ENCODE results near the gene ANKEF1.

Gene ANKEF1

GRCh38 chr20:9989066-9989724 is 45.6 kb upstream of the ANKEF1 start:
- H3K27me3 ChIP-seq (ENCODE audit: insufficient read depth, low read length, poor library complexity, severe bottlenecking) = no peaks in the 10 kb centered on the region
- H3K9me2 ChIP-seq (replicated peaks; ENCODE audit: low read depth, low read length) = no peaks in the 10 kb centered on the region
- no peaks in the 10 kb centered on the region for H3K36me3 ChIP-seq (ENCODE audit: insufficient read depth, low read length)
- H3K9ac ChIP-seq (ENCODE audit: low read depth, low read length, poor library complexity, severe bottlenecking) = no peak overlapping the region
- TF ChIP-seq EZH2phosphoT487 (IDR thresholded peaks at IDR 0.05; ENCODE audit: borderline replicate concordance) = no peak
- TF ChIP-seq, protein P1, sequence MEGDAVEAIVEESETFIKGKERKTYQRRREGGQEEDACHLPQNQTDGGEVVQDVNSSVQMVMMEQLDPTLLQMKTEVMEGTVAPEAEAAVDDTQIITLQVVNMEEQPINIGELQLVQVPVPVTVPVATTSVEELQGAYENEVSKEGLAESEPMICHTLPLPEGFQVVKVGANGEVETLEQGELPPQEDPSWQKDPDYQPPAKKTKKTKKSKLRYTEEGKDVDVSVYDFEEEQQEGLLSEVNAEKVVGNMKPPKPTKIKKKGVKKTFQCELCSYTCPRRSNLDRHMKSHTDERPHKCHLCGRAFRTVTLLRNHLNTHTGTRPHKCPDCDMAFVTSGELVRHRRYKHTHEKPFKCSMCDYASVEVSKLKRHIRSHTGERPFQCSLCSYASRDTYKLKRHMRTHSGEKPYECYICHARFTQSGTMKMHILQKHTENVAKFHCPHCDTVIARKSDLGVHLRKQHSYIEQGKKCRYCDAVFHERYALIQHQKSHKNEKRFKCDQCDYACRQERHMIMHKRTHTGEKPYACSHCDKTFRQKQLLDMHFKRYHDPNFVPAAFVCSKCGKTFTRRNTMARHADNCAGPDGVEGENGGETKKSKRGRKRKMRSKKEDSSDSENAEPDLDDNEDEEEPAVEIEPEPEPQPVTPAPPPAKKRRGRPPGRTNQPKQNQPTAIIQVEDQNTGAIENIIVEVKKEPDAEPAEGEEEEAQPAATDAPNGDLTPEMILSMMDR (conservative IDR thresholded peaks at IDR 0.05; ENCODE audit: low read length) = no peak
- no peaks in the 10 kb centered on the region for H4K20me1 ChIP-seq (ENCODE audit: insufficient read depth, low read length, poor library complexity, severe bottlenecking)
- no peak overlapping the region for H3K4me2 ChIP-seq (ENCODE audit: low read depth, low read length, poor library complexity, severe bottlenecking)
- H2AFZ ChIP-seq (ENCODE audit: low read length) = no peak overlapping the region
- no peaks in the 10 kb centered on the region for H3F3A ChIP-seq (ENCODE audit: low read depth)
- no peaks in the 10 kb centered on the region for H3K79me2 ChIP-seq (ENCODE audit: insufficient read depth, low read length)
- H3K4me1 ChIP-seq (ENCODE audit: insufficient read depth, low read length, poor library complexity, severe bottlenecking) = no peaks in the 10 kb centered on the region
- H3K4me3 ChIP-seq (ENCODE audit: low read length, poor library complexity, severe bottlenecking) = no peak overlapping the region
- H3K9me3 ChIP-seq (ENCODE audit: insufficient read depth, low read depth, low read length) = no peaks in the 10 kb centered on the region

DNA sequence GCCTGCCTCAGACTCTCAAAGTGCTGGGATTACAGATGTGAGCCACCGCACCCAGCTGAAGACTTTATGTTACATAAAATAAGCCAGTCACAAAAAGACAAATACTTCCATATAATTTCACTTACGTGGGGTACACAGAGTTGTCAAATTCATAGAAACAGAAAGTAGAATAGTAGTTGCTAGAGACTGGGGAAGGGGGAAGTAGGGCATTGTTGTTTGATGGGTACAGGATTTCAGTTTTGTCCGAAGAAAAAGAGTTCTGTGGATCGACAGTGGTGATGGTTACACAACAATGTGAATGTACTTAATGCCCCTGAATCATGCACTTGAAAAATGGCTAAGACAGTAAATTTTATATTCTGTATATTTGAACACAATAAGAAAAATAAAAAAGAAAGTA is 41.6 kb upstream of the ANKEF1 start:
- H3K9me2 ChIP-seq (replicated peaks; ENCODE audit: low read depth, low read length) = no peaks in the 10 kb centered on the region
- no peak for TF ChIP-seq EZH2phosphoT487 (IDR thresholded peaks at IDR 0.05; ENCODE audit: borderline replicate concordance)
- TF ChIP-seq, protein P1 (conservative IDR thresholded peaks at IDR 0.05; ENCODE audit: low read length) = no peak
- no peaks in the 10 kb centered on the region for H3K9me3 ChIP-seq (ENCODE audit: insufficient read depth, low read depth, low read length)
- no peak overlapping the region for H2AFZ ChIP-seq (ENCODE audit: low read length)
- no peaks in the 10 kb centered on the region for H3K79me2 ChIP-seq (ENCODE audit: insufficient read depth, low read length)
- no peaks in the 10 kb centered on the region for H3K27me3 ChIP-seq (ENCODE audit: insufficient read depth, low read length, poor library complexity, severe bottlenecking)
- H3K4me1 ChIP-seq (ENCODE audit: insufficient read depth, low read length, poor library complexity, severe bottlenecking) = no peaks in the 10 kb centered on the region
- no peak overlapping the region for H3K4me2 ChIP-seq (ENCODE audit: low read depth, low read length, poor library complexity, severe bottlenecking)
- H3K9ac ChIP-seq (ENCODE audit: low read depth, low read length, poor library complexity, severe bottlenecking) = no peak overlapping the region
- no peak overlapping the region for H3K4me3 ChIP-seq (ENCODE audit: low read length, poor library complexity, severe bottlenecking)
- no peaks in the 10 kb centered on the region for H3K36me3 ChIP-seq (ENCODE audit: insufficient read depth, low read length)
- H4K20me1 ChIP-seq (ENCODE audit: insufficient read depth, low read length, poor library complexity, severe bottlenecking) = no peaks in the 10 kb centered on the region
- H3F3A ChIP-seq (ENCODE audit: low read depth) = no peaks in the 10 kb centered on the region

DNA sequence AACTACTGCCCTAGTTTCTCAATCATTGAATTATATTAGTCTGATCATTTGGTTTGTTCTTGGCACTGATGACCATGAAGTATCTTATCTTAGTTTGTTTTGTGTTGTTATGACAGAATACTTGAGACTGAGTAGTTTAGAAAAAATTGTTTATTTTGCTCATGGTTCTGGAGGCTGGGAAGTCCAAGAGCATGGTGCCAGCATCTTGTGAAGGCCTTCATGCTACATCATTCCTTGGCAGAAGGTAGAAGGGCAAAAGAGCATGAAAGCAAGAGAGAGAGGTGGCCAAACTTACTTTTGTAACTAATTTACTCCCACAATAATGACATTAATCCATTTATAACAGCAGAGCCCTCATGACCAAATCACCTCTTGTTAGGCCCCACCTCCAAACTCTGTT is 40.1 kb upstream of the ANKEF1 start:
- Histone ChIP-seq H3F3A (ENCODE audit: low read depth) (no peaks in the 10 kb centered on the region), H3K79me2 (ENCODE audit: insufficient read depth, low read length) (no peaks in the 10 kb centered on the region), H3K9me2 (replicated peaks; ENCODE audit: low read depth, low read length) (no peaks in the 10 kb centered on the region), H4K20me1 (ENCODE audit: insufficient read depth, low read length, poor library complexity, severe bottlenecking) (no peaks in the 10 kb centered on the region), H3K4me2 (ENCODE audit: low read depth, low read length, poor library complexity, severe bottlenecking) (no peak overlapping the region), H3K4me3 (ENCODE audit: low read length, poor library complexity, severe bottlenecking) (no peak overlapping the region), H3K27me3 (ENCODE audit: insufficient read depth, low read length, poor library complexity, severe bottlenecking) (no peaks in the 10 kb centered on the region), H3K36me3 (ENCODE audit: insufficient read depth, low read length) (no peaks in the 10 kb centered on the region), H3K4me1 (ENCODE audit: insufficient read depth, low read length, poor library complexity, severe bottlenecking) (no peaks in the 10 kb centered on the region), H3K9me3 (ENCODE audit: insufficient read depth, low read depth, low read length) (no peaks in the 10 kb centered on the region), H2AFZ (ENCODE audit: low read length) (no peak overlapping the region), H3K9ac (ENCODE audit: low read depth, low read length, poor library complexity, severe bottlenecking) (no peak overlapping the region)
- no peak for TF ChIP-seq EZH2phosphoT487 (IDR thresholded peaks at IDR 0.05; ENCODE audit: borderline replicate concordance)
- TF ChIP-seq, protein P1 (conservative IDR thresholded peaks at IDR 0.05; ENCODE audit: low read length) = no peak
